ENCODE measurements around the gene SCRG1. TPM values are rescaled to one million over a fixed set of nuclear protein-coding genes. Genes with fewer than 3 reads are reported as not detected.
A peak's percentile ranks its signal among the peaks of the same experiment; 100 is the strongest.

The SCRG1 gene
- polyA plus RNA-seq, 3 donors, result 0.07 to 0.24 (median 0.08) TPM

- intact Hi-C loops (cut with micrococcal nuclease), result no loop called here
- H4K20me1 ChIP-seq (ENCODE audit: insufficient read depth, low read length), result peaks cover 22% of the 10 kb centered on the region
- WGBS (ENCODE audit: insufficient coverage), result no CpG with 5 or more reads among the region's 3 CpGs
Observed at GRCh38 chr4:173379929-173380328, 19.0 kb downstream of the SCRG1 start.

GRCh38 chr4:173374588-173374987 lies 24.3 kb downstream of the SCRG1 start:
- Mint-ChIP-seq H3K27ac (no peak overlapping the region), H3K9me3 (peaks cover 0 to 2% (median 0%) of the 10 kb centered on the region in 7 donors), H3K4me3 (no peak overlapping the region), H3K36me3 (peaks cover 12 to 20% of the 10 kb centered on the region in 2 donors), H3K4me1 (peaks cover 19% of the 10 kb centered on the region), H3K27me3 (ENCODE audit: low read depth in 3 of 3) (no peaks in the 10 kb centered on the region)
- Histone ChIP-seq H3K27me3 (ENCODE audit: control insufficient read depth in 2 of 2, insufficient read depth in 2 of 2, low read length in 2 of 2) (no peaks in the 10 kb centered on the region), H4K20me1 (ENCODE audit: insufficient read depth, low read length) (peaks cover 31% of the 10 kb centered on the region), H3K4me3 (replicated peaks in 1 of 3; ENCODE audit: low read depth in 2 of 3, low read length in 3 of 3) (no peak overlapping the region), H2AFZ (ENCODE audit: insufficient read depth, low read depth, low read length, poor library complexity, severe bottlenecking) (no peak overlapping the region), H3K9me3 (replicated peaks in 1 of 2; ENCODE audit: control insufficient read depth in 1 of 2, insufficient read depth in 1 of 2, low read length in 2 of 2) (no peaks in the 10 kb centered on the region), H3K36me3 (replicated peaks in 1 of 2; ENCODE audit: control insufficient read depth in 1 of 2, insufficient read depth in 2 of 2, low read length in 2 of 2) (peaks cover 24 to 26% of the 10 kb centered on the region in 2 donors), H3K9ac (ENCODE audit: insufficient read depth, low read length, poor library complexity, severe bottlenecking) (no peak overlapping the region), H3K4me1 (ENCODE audit: control insufficient read depth in 1 of 2, insufficient read depth in 2 of 2, low read length in 2 of 2) (peaks cover 8 to 25% of the 10 kb centered on the region in 2 donors), H3K27ac (ENCODE audit: low read depth in 1 of 2, low read length in 2 of 2) (no peak overlapping the region), H3K4me2 (replicated peaks; ENCODE audit: extremely low read depth, low read length, poor library complexity, severe bottlenecking) (no peak overlapping the region), H3K79me2 (ENCODE audit: insufficient read depth, low read length) (peaks cover 68% of the 10 kb centered on the region)
- WGBS (ENCODE audit: insufficient coverage), result no CpG with 5 or more reads among the region's 2 CpGs
- intact Hi-C loops (cut with micrococcal nuclease), result no loop called here
- no peak for TF ChIP-seq CTCF (IDR thresholded peaks at IDR 0.05)
- DNase-seq, result no peak

More at GRCh38 chr4:173379929-173380328, 19.0 kb downstream of the SCRG1 start:
- Histone ChIP-seq H3K4me3 (replicated peaks in 1 of 3; ENCODE audit: low read depth in 2 of 3, low read length in 3 of 3) (no peak overlapping the region), H3K9me3 (replicated peaks in 1 of 2; ENCODE audit: control insufficient read depth in 1 of 2, insufficient read depth in 1 of 2, low read length in 2 of 2) (no peaks in the 10 kb centered on the region), H3K4me2 (replicated peaks; ENCODE audit: extremely low read depth, low read length, poor library complexity, severe bottlenecking) (no peak overlapping the region), H2AFZ (ENCODE audit: insufficient read depth, low read depth, low read length, poor library complexity, severe bottlenecking) (no peak overlapping the region), H3K9ac (ENCODE audit: insufficient read depth, low read length, poor library complexity, severe bottlenecking) (no peak overlapping the region), H3K4me1 (ENCODE audit: control insufficient read depth in 1 of 2, insufficient read depth in 2 of 2, low read length in 2 of 2) (peaks cover 0 to 12% of the 10 kb centered on the region in 2 donors), H3K27me3 (ENCODE audit: control insufficient read depth in 2 of 2, insufficient read depth in 2 of 2, low read length in 2 of 2) (no peaks in the 10 kb centered on the region), H3K36me3 (replicated peaks in 1 of 2; ENCODE audit: control insufficient read depth in 1 of 2, insufficient read depth in 2 of 2, low read length in 2 of 2) (peaks cover 24 to 35% of the 10 kb centered on the region in 2 donors), H3K79me2 (ENCODE audit: insufficient read depth, low read length) (peaks cover 28% of the 10 kb centered on the region), H3K27ac (ENCODE audit: low read depth in 1 of 2, low read length in 2 of 2) (no peak overlapping the region)
- H3K4me3 Mint-ChIP-seq, result no peak overlapping the region
- TF ChIP-seq CTCF (IDR thresholded peaks at IDR 0.05), result no peak
- peaks cover 15 to 20% of the 10 kb centered on the region in 2 donors for H3K36me3 Mint-ChIP-seq
- no peak for DNase-seq
- H3K9me3 Mint-ChIP-seq, result no peaks in the 10 kb centered on the region
- peak overlapping the region in 2 of 7 donors; percentile 21 to 24 for H3K27ac Mint-ChIP-seq
- peaks cover 14% of the 10 kb centered on the region for H3K4me1 Mint-ChIP-seq
- H3K27me3 Mint-ChIP-seq (ENCODE audit: low read depth in 3 of 3), result no peaks in the 10 kb centered on the region
